Naive thymus-derived CD4-positive, alpha-beta T cell (primary cell): ENCODE data around the gene ATP8A1. TPM values are rescaled to one million over a fixed set of nuclear protein-coding genes. Genes with fewer than 3 reads are reported as not detected.
A peak's percentile ranks its signal among the peaks of the same experiment; 100 is the strongest.

Source experiments
- ATAC-seq: fragments of 150-1000 bp; cut with Tn5 transposase; 2 replicates; pipeline ENCODE4 v1.10.0; 2021; ENCODE audit warnings: mild to moderate bottlenecking, moderate library complexity
- CTCF ChIA-PET: fragments of 350-600 bp; sonication (Branson Sonifier 250); formaldehyde crosslinking; loops from one replicate; lab custom pipeline; 2021; ENCODE audit warnings: antibody characterized with exemption; lab: Charles Lee
- POLR2A ChIA-PET: fragments of 350-600 bp; sonication (Branson Sonifier 250); formaldehyde crosslinking; loops from one replicate; lab custom pipeline; 2021; ENCODE audit warnings: antibody characterized with exemption, inconsistent platforms; lab: Charles Lee
- DNase-seq, 9 donors: peaks; one replicate each; pipeline versions ENCODE4 v3.0.0 to v3.0.0-alpha.2; 2020 to 2022; ENCODE audit warnings: mixed read lengths in 1 of 9
- H3K27ac ChIP-seq: one replicate; pipeline ENCODE4 v1.7.0; 2013; ENCODE audit warnings: mild to moderate bottlenecking, low read depth, low read length, moderate library complexity
- H3K27me3 ChIP-seq, 2 donors: one replicate each; pipeline ENCODE4 v1.7.0; 2013; ENCODE audit warnings: low read length in 2 of 2, mild to moderate bottlenecking in 2 of 2, moderate library complexity in 2 of 2; ENCODE audit not compliant: control insufficient read depth in 2 of 2, insufficient read depth in 2 of 2
- H3K36me3 ChIP-seq, 3 experiments: 1 replicate in 2 of 3; 2 replicates in 1 of 3; pipeline ENCODE4 v1.7.0; 2013; ENCODE audit warnings: low read length in 3 of 3, mild to moderate bottlenecking in 3 of 3, moderate library complexity in 1 of 3; ENCODE audit not compliant: insufficient read depth in 3 of 3, control insufficient read depth in 2 of 3
- H3K4me1 ChIP-seq, 2 donors: one replicate each; pipeline ENCODE4 v1.7.0; 2013; ENCODE audit warnings: low read length in 2 of 2, mild to moderate bottlenecking in 2 of 2, moderate library complexity in 1 of 2; ENCODE audit not compliant: control insufficient read depth in 2 of 2, insufficient read depth in 2 of 2
- H3K4me3 ChIP-seq: 2 replicates; pipeline ENCODE4 v1.7.0; 2013; ENCODE audit warnings: mild to moderate bottlenecking, low read length
- H3K9me3 ChIP-seq, 3 experiments: 1 replicate in 2 of 3; 2 replicates in 1 of 3; pipeline ENCODE4 v1.7.0; 2013; ENCODE audit warnings: low read length in 3 of 3; ENCODE audit not compliant: control insufficient read depth in 2 of 3
- H3K27ac Mint-ChIP-seq, 9 donors: one replicate each; pipeline ENCODE4 v1.8.0; 2020 to 2022; ENCODE audit warnings: mixed read lengths in 9 of 9, mild to moderate bottlenecking in 8 of 9, moderate library complexity in 5 of 9, inconsistent platforms in 2 of 9
- H3K27me3 Mint-ChIP-seq, 5 donors: one replicate each; pipeline ENCODE4 v1.8.0; 2021 to 2022; ENCODE audit warnings: mixed read lengths in 5 of 5, mild to moderate bottlenecking in 1 of 5
- H3K36me3 Mint-ChIP-seq, 5 donors: one replicate each; pipeline ENCODE4 v1.8.0; 2020 to 2022; ENCODE audit warnings: mixed read lengths in 5 of 5, mild to moderate bottlenecking in 3 of 5, inconsistent platforms in 1 of 5
- H3K4me1 Mint-ChIP-seq, 7 donors: one replicate each; pipeline ENCODE4 v1.8.0; 2020 to 2022; ENCODE audit warnings: mixed read lengths in 7 of 7, mild to moderate bottlenecking in 3 of 7, inconsistent platforms in 1 of 7
- H3K4me3 Mint-ChIP-seq, 10 donors: one replicate each; pipeline ENCODE4 v1.8.0; 2020 to 2022; ENCODE audit warnings: mild to moderate bottlenecking in 10 of 10, mixed read lengths in 10 of 10, moderate library complexity in 6 of 10, inconsistent platforms in 2 of 10
- H3K9me3 Mint-ChIP-seq, 11 donors: one replicate each; pipeline ENCODE4 v1.8.0; 2020 to 2022; ENCODE audit warnings: mixed read lengths in 11 of 11, mild to moderate bottlenecking in 4 of 11, inconsistent platforms in 1 of 11, moderate library complexity in 1 of 11
- intact Hi-C, 2 donors: fragments of 100-400 bp; cut with micrococcal nuclease; formaldehyde crosslinking; loops; one replicate each; pipeline ENCODE4 v1.15.1; 2023
- polyA plus RNA-seq, 2 donors: library from polyadenylated mRNA; unstranded; fragments of 300-500 nt; fragmentation: Illumina TruSeq; gene quantifications; one replicate each; pipeline ENCODE4 v1.2.3, GENCODE V29; 2021
- total RNA-seq, 6 experiments: library from RNA in 5 of 6; stranded (reverse) in 5 of 6; gene quantifications; 1 replicate in 5 of 6; 2 replicates in 1 of 6; pipeline ENCODE4 v1.2.3 and lab custom pipeline; 2021 to 2026

The ATP8A1 gene
- total and polyA plus RNA-seq, 7 experiments from 2014 or later: 8.8 to 66.8 (median 48.5) TPM

GRCh38 chr4:42558156-42558555, 98.7 kb downstream of the ATP8A1 start:
- ATAC-seq (no peak), DNase-seq (no peak)
- H3K27ac Mint-ChIP-seq: no peak overlapping the region
- peaks cover 9 to 44% (median 38%) of the 10 kb centered on the region in 5 donors for H3K36me3 Mint-ChIP-seq
- H3K4me3 ChIP-seq: no peak overlapping the region
- H3K4me1 Mint-ChIP-seq: peaks cover 0 to 4% (median 0%) of the 10 kb centered on the region in 7 donors
- CTCF ChIA-PET: interaction anchor here (1.2 kb wide), 1 partner anchor 8 kb away, joined by 5 read pairs; no protein-coding TSS in a partner anchor
- intact Hi-C loops: no loop called here
- peaks cover 0 to 23% (median 0%) of the 10 kb centered on the region in 3 experiments for H3K36me3 ChIP-seq
- H3K27me3 Mint-ChIP-seq: no peaks in the 10 kb centered on the region
- no peaks in the 10 kb centered on the region for H3K27me3 ChIP-seq
- no peaks in the 10 kb centered on the region for H3K9me3 ChIP-seq
- POLR2A ChIA-PET: no interaction called here
- H3K4me1 ChIP-seq: no peaks in the 10 kb centered on the region
- H3K27ac ChIP-seq: no peak overlapping the region
- no peak overlapping the region for H3K4me3 Mint-ChIP-seq
- no peaks in the 10 kb centered on the region for H3K9me3 Mint-ChIP-seq

GRCh38 chr4:42555828-42556227, 101.1 kb downstream of the ATP8A1 start:
- no peak overlapping the region for H3K27ac Mint-ChIP-seq
- H3K27me3 ChIP-seq: no peaks in the 10 kb centered on the region
- H3K4me3 Mint-ChIP-seq: no peak overlapping the region
- no peaks in the 10 kb centered on the region for H3K9me3 ChIP-seq
- H3K36me3 Mint-ChIP-seq: peaks cover 6 to 25% (median 23%) of the 10 kb centered on the region in 5 donors
- no peaks in the 10 kb centered on the region for H3K4me1 Mint-ChIP-seq
- no peak overlapping the region for H3K4me3 ChIP-seq
- intact Hi-C loops: no loop called here
- DNase-seq: no peak
- no peaks in the 10 kb centered on the region for H3K9me3 Mint-ChIP-seq
- no peaks in the 10 kb centered on the region for H3K4me1 ChIP-seq
- no peak for ATAC-seq
- POLR2A ChIA-PET: no interaction called here
- CTCF ChIA-PET: no interaction called here
- peaks cover 0 to 14% (median 7%) of the 10 kb centered on the region in 3 experiments for H3K36me3 ChIP-seq
- H3K27me3 Mint-ChIP-seq: no peaks in the 10 kb centered on the region
- H3K27ac ChIP-seq: no peak overlapping the region

- Histone ChIP-seq H3K27ac (no peak overlapping the region), H3K4me3 (no peak overlapping the region), H3K9me3 (no peaks in the 10 kb centered on the region), H3K36me3 (peaks cover 0 to 20% (median 7%) of the 10 kb centered on the region in 3 experiments), H3K27me3 (no peaks in the 10 kb centered on the region), H3K4me1 (no peaks in the 10 kb centered on the region)
- ChIA-PET POLR2A (no interaction called here), CTCF (no interaction called here)
- Mint-ChIP-seq H3K4me3 (no peak overlapping the region), H3K27me3 (no peaks in the 10 kb centered on the region), H3K9me3 (no peaks in the 10 kb centered on the region), H3K4me1 (no peaks in the 10 kb centered on the region), H3K27ac (no peak overlapping the region), H3K36me3 (peaks cover 6 to 32% (median 26%) of the 10 kb centered on the region in 5 donors)
- intact Hi-C loops: no loop called here
- ATAC-seq (no peak), DNase-seq (no peak)
These were observed 102.8 kb downstream of the ATP8A1 start for GRCh38 chr4:42554072-42554471.

- ChIA-PET POLR2A (no interaction called here), CTCF (no interaction called here)
- DNase-seq (no peak), ATAC-seq (no peak)
- no peaks in the 10 kb centered on the region for H3K4me1 ChIP-seq
- Mint-ChIP-seq H3K9me3 (no peaks in the 10 kb centered on the region), H3K4me3 (no peak overlapping the region), H3K27ac (peak overlapping the region in 1 of 9 donors; percentile 75), H3K36me3 (peaks cover 9 to 37% (median 26%) of the 10 kb centered on the region in 5 donors), H3K27me3 (no peaks in the 10 kb centered on the region), H3K4me1 (no peaks in the 10 kb centered on the region)
- H3K9me3 ChIP-seq: no peaks in the 10 kb centered on the region
- H3K36me3 ChIP-seq: peaks cover 0 to 35% (median 7%) of the 10 kb centered on the region in 3 experiments
- no peak overlapping the region for H3K4me3 ChIP-seq
- intact Hi-C loops: no loop called here
- no peaks in the 10 kb centered on the region for H3K27me3 ChIP-seq
- no peak overlapping the region for H3K27ac ChIP-seq
These were observed 107.0 kb downstream of the ATP8A1 start for GRCh38 chr4:42549896-42550295.

- Histone ChIP-seq H3K27me3 (no peaks in the 10 kb centered on the region), H3K4me3 (no peak overlapping the region), H3K4me1 (no peaks in the 10 kb centered on the region), H3K36me3 (peaks cover 0 to 30% (median 7%) of the 10 kb centered on the region in 3 experiments), H3K27ac (no peak overlapping the region), H3K9me3 (no peaks in the 10 kb centered on the region)
- H3K27me3 Mint-ChIP-seq: no peaks in the 10 kb centered on the region
- no peaks in the 10 kb centered on the region for H3K4me1 Mint-ChIP-seq
- CTCF ChIA-PET: no interaction called here
- peaks cover 0 to 28% (median 11%) of the 10 kb centered on the region in 5 donors for H3K36me3 Mint-ChIP-seq
- POLR2A ChIA-PET: no interaction called here
- no peak overlapping the region for H3K27ac Mint-ChIP-seq
- ATAC-seq (no peak), DNase-seq (no peak)
- no peaks in the 10 kb centered on the region for H3K9me3 Mint-ChIP-seq
- H3K4me3 Mint-ChIP-seq: no peak overlapping the region
- intact Hi-C loops: no loop called here
These were observed 109.1 kb downstream of the ATP8A1 start for GRCh38 chr4:42547805-42548204.

- Mint-ChIP-seq H3K9me3 (peaks cover 0 to 3% (median 0%) of the 10 kb centered on the region in 11 donors), H3K36me3 (peaks cover 4 to 48% (median 28%) of the 10 kb centered on the region in 5 donors), H3K27ac (no peak overlapping the region), H3K4me3 (no peak overlapping the region), H3K27me3 (no peaks in the 10 kb centered on the region), H3K4me1 (peaks cover 0 to 12% (median 2%) of the 10 kb centered on the region in 7 donors)
- no peaks in the 10 kb centered on the region for H3K9me3 ChIP-seq
- no peak overlapping the region for H3K4me3 ChIP-seq
- intact Hi-C loops: no loop called here
- H3K27me3 ChIP-seq: no peaks in the 10 kb centered on the region
- ATAC-seq (no peak), DNase-seq (no peak)
- ChIA-PET POLR2A (no interaction called here), CTCF (no interaction called here)
- H3K27ac ChIP-seq: no peak overlapping the region
- H3K36me3 ChIP-seq: peaks cover 0 to 20% (median 0%) of the 10 kb centered on the region in 3 experiments
- H3K4me1 ChIP-seq: no peaks in the 10 kb centered on the region
These were observed 113.1 kb downstream of the ATP8A1 start for GRCh38 chr4:42543762-42544161.

GRCh38 chr4:42543126-42543525, 113.8 kb downstream of the ATP8A1 start:
- ChIA-PET POLR2A (no interaction called here), CTCF (interaction anchor here (0.8 kb wide), 1 partner anchor 23 kb away, joined by 3 read pairs; no protein-coding TSS in a partner anchor)
- Mint-ChIP-seq H3K4me3 (no peak overlapping the region), H3K4me1 (peaks cover 0 to 18% (median 6%) of the 10 kb centered on the region in 7 donors), H3K36me3 (peaks cover 6 to 49% (median 35%) of the 10 kb centered on the region in 5 donors), H3K27me3 (no peaks in the 10 kb centered on the region), H3K27ac (no peak overlapping the region), H3K9me3 (peaks cover 0 to 9% (median 0%) of the 10 kb centered on the region in 11 donors)
- H3K27me3 ChIP-seq: no peaks in the 10 kb centered on the region
- intact Hi-C loops: no loop called here
- no peak for ATAC-seq
- no peak overlapping the region for H3K4me3 ChIP-seq
- H3K27ac ChIP-seq: no peak overlapping the region
- no peak for DNase-seq
- H3K36me3 ChIP-seq: peaks cover 0 to 19% (median 0%) of the 10 kb centered on the region in 3 experiments
- no peaks in the 10 kb centered on the region for H3K9me3 ChIP-seq
- H3K4me1 ChIP-seq: no peaks in the 10 kb centered on the region
